ENCODE measurements around the gene ENTPD7.

GRCh38 chr10:99711129-99711719 is 51.9 kb downstream of the ENTPD7 start:
- TF ChIP-seq EHMT2 (IDR thresholded peaks at IDR 0.05): no peak
- no peak for TF ChIP-seq JUN (IDR thresholded peaks at IDR 0.05; ENCODE audit: borderline replicate concordance, low read depth, low read length)
- TF ChIP-seq JUN (CRISPR knock-in tag; IDR thresholded peaks at IDR 0.05; ENCODE audit: borderline replicate concordance): no peak
- TF ChIP-seq ZNF24 (IDR thresholded peaks at IDR 0.05): no peak
- peak; percentile 72 to 81 for TF ChIP-seq RAD21 (CRISPR knock-in tag; conservative IDR thresholded peaks at IDR 0.05 in 1 of 2, IDR thresholded peaks at IDR 0.05 in 1 of 2)
